Ovary (tissue), 9 donors: ENCODE results near the gene PARD3. TPM values are rescaled to one million over a fixed set of nuclear protein-coding genes. Genes with fewer than 3 reads are reported as not detected.

ENCODE experiments used
- DNase-seq, 5 donors: peaks; one replicate each; pipeline ENCODE4 v3.0.0-alpha.2; 2019 to 2020
- H3K27ac ChIP-seq, 2 donors: fragments of 200-600 bp; one replicate each; pipeline versions ENCODE4 v1.5.1 to v1.8.0; 2019 to 2022
- H3K27me3 ChIP-seq: fragments of 200-600 bp; one replicate; pipeline ENCODE4 v1.8.0; 2022
- H3K36me3 ChIP-seq: fragments of 200-600 bp; sonication (generic); one replicate; pipeline ENCODE4 v1.5.1; 2019
- H3K4me1 ChIP-seq: one replicate; pipeline ENCODE4 v1.8.1; 2013; ENCODE audit warnings: mild to moderate bottlenecking, moderate library complexity; ENCODE audit not compliant: insufficient read depth
- H3K4me3 ChIP-seq: fragments of 200-600 bp; sonication (generic); one replicate; pipeline ENCODE4 v1.5.1; 2017
- H3K9me3 ChIP-seq, 2 donors: fragments of 200-600 bp in 1 of 2; sonication (generic) in 1 of 2; one replicate each; pipeline versions ENCODE4 v1.5.1 to v1.8.1; 2013 to 2019; ENCODE audit warnings: mild to moderate bottlenecking in 1 of 2, moderate library complexity in 1 of 2
- CTCF ChIP-seq, 3 donors: fragments of 450-650 bp in 2 of 3; fragments of 200-600 bp in 1 of 3; IDR thresholded peaks; one replicate each; pipeline versions ENCODE4 v1.5.1 to v1.8.0; 2016 to 2022; ENCODE audit warnings: antibody characterized with exemption in 3 of 3, mild to moderate bottlenecking in 1 of 3
- EP300 ChIP-seq: sonication (generic); formaldehyde crosslinking; IDR thresholded peaks from one replicate; pipeline ENCODE4 v1.6.1; 2017; ENCODE audit warnings: antibody characterized with exemption
- POLR2A ChIP-seq: fragments of 450-650 bp; IDR thresholded peaks from one replicate; pipeline ENCODE4 v1.6.1; 2017; ENCODE audit warnings: antibody characterized with exemption, mild to moderate bottlenecking, moderate library complexity
- WGBS, 3 donors: extraction: QIAGEN DNeasy Blood & Tissue Kit in 1 of 3; methylation state at CpG; one replicate each; pipeline versions ENCODE4 v1.1.5 to v1.1.7; 2013 to 2017; 5-methylcytosine and 5-hydroxymethylcytosine counted together
- intact Hi-C, 4 donors: fragments of 100-400 bp; cut with DNase I; formaldehyde crosslinking; loops; one replicate each; pipeline versions ENCODE4 v1.11.0 to v1.15.1; 2022 to 2023
- polyA plus RNA-seq, 2 donors: library from polyadenylated mRNA; stranded (reverse); fragments of 200-250 nt in 1 of 2; fragments of 350-450 nt in 1 of 2; fragmentation: Illumina TruSeq in 1 of 2; extraction: RNeasy Lipid Tissue Mini Kit (QIAGEN cat#74804) in 1 of 2; gene quantifications; one replicate each; pipeline ENCODE4 v1.2.3, GENCODE V29; 2013 to 2014
- total RNA-seq, 7 donors: library from RNA; depleted of rRNA in 2 of 7; stranded (reverse); fragments of >200 nt in 2 of 7; fragmentation: NEBNext Ultra II Directional in 3 of 7; extraction: Animal tissue kit (Norgen Biotek cat#: 25700) in 3 of 7; gene quantifications; one replicate each; pipeline versions ENCODE4 v1.1.0 to v1.2.4, GENCODE V29; 2016 to 2023
- donor health status: DM: no; HTN: no; CAD: no; lungs with moderate emphysema.
- donor health status: DM: no; HTN: no; CAD: no.
- donor health status: Bipolar disorder and iron deficiency.
- donor health status: DM: yes; HTN: yes; CAD: no.
- donor health status: DM: no; HTN: no; CAD: no.
- donor health status: DM: yes; HTN: yes; CAD: no.

The PARD3 gene
- total and polyA plus RNA-seq, 9 donors = 31.8 to 92.3 (median 67.1) TPM

GRCh38 chr10:34369120-34369519 lies 446.0 kb downstream of the PARD3 start:
- TF ChIP-seq EP300 = no peak
- no peak for TF ChIP-seq CTCF (IDR thresholded peaks at IDR 0.05)
- TF ChIP-seq POLR2A = no peak
- no peaks in the 10 kb centered on the region for H3K4me1 ChIP-seq
- H3K9me3 ChIP-seq = no peaks in the 10 kb centered on the region
- no peak overlapping the region for H3K4me3 ChIP-seq
- intact Hi-C loops = no loop called here
- no peaks in the 10 kb centered on the region for H3K27me3 ChIP-seq
- no peak overlapping the region for H3K27ac ChIP-seq
- H3K36me3 ChIP-seq = no peaks in the 10 kb centered on the region
- WGBS, 3 donors = 83 to 86% (median 86%) methylated on average over 3 of the region's 3 CpGs
- DNase-seq = no peak

DNA sequence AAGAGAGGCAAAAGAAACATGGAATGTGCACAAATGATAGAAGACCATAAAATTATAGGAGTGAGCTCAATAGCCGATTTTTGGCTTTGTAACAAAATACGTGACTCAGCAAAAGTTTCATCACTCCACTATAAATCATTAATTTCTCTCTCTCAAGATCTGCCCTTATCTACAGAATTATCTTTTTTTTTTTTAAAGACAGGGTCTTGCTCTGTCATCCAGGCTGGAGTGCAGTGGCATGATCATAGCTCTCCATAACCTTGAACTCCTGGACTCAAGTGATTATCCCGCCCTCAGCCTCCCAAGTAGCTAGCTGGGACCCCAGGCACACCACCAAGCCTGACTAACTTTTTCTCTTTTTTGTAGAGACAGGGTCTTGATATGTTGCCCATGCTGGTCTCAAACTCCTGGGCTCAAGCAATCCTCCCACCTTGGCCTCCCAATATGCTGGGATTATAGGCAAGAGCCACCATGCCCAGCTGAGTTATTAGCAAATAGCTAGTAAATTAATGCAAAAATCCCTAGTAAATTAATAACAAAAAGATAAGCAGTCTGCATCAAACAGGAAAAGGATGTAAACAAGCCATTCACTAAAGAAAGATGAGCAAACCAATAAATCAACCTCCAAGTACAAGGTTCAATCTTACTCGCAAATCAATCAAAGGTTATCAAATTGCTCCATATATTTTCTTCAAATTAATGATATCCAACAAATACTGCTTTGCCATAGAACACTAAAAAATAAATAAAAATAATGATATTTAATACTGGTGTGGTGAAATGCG lies 450.7 kb downstream of the PARD3 start:
- Histone ChIP-seq H3K4me1 (no peaks in the 10 kb centered on the region), H3K36me3 (no peaks in the 10 kb centered on the region), H3K4me3 (no peak overlapping the region), H3K9me3 (no peaks in the 10 kb centered on the region), H3K27ac (no peak overlapping the region), H3K27me3 (no peaks in the 10 kb centered on the region)
- intact Hi-C loops = no loop called here
- 82 to 89% (median 83%) methylated on average over 5 of the region's 5 CpGs for WGBS, 3 donors
- DNase-seq = no peak
- TF ChIP-seq CTCF (IDR thresholded peaks at IDR 0.05) (no peak), EP300 (no peak), POLR2A (no peak)

DNA sequence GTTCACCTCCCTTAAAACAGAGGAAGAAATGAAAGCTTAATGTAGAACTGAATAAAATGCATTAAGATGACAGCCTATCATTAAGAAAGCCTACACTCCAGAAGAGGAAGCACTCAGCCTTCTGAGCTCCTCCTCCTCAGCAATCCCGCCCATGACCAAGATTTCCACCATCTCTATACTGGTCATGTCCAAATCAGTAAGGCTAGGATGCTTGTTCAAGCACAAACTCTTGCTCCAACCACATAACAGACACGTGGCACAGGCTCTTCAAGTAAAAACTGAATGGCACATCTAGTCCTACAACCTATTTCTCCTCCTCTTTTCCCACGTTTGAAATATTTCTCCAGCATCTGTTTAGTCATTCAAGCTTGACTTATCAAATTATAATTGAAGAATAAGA lies 454.1 kb downstream of the PARD3 start:
- no peaks in the 10 kb centered on the region for H3K9me3 ChIP-seq
- 85 to 90% (median 87%) methylated on average over 3 of the region's 3 CpGs for WGBS, 3 donors
- no peaks in the 10 kb centered on the region for H3K4me1 ChIP-seq
- intact Hi-C loops = no loop called here
- H3K4me3 ChIP-seq = no peak overlapping the region
- H3K27me3 ChIP-seq = no peaks in the 10 kb centered on the region
- H3K36me3 ChIP-seq = no peaks in the 10 kb centered on the region
- no peak for DNase-seq
- TF ChIP-seq EP300 = no peak
- TF ChIP-seq POLR2A = no peak
- TF ChIP-seq CTCF (IDR thresholded peaks at IDR 0.05) = no peak
- H3K27ac ChIP-seq = no peak overlapping the region

DNA sequence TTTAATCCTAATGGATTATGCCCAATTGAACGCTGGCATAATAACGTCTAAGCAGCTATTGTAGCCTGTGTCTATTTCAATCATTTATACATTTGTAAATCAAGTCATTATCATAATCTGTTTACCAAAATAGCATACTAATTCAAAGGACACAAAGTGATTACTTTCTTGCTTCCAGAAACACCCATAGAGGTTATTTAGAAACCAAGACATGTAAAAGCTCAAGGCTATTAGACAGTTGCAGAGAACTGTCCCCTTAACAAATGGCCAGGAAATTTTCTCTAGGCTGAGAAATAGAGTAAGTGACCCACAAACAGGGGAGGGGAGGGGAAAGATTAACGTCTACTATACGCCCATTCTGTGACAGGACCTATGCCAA lies 455.7 kb downstream of the PARD3 start:
- intact Hi-C loops = no loop called here
- 95 to 98% (median 96%) methylated on average over 4 of the region's 4 CpGs for WGBS, 3 donors
- Histone ChIP-seq H3K27me3 (no peaks in the 10 kb centered on the region), H3K4me3 (no peak overlapping the region), H3K9me3 (no peaks in the 10 kb centered on the region), H3K36me3 (no peaks in the 10 kb centered on the region), H3K4me1 (no peaks in the 10 kb centered on the region), H3K27ac (no peak overlapping the region)
- DNase-seq = no peak
- TF ChIP-seq CTCF (IDR thresholded peaks at IDR 0.05) = no peak
- no peak for TF ChIP-seq EP300
